ENCODE measurements around the gene RXFP4. TPM values are rescaled to one million over a fixed set of nuclear protein-coding genes. Genes with fewer than 3 reads are reported as not detected.

RXFP4 gene
- total RNA-seq, 2 experiments from 2014 or later = 0.34 TPM; not detected in 1

DNA sequence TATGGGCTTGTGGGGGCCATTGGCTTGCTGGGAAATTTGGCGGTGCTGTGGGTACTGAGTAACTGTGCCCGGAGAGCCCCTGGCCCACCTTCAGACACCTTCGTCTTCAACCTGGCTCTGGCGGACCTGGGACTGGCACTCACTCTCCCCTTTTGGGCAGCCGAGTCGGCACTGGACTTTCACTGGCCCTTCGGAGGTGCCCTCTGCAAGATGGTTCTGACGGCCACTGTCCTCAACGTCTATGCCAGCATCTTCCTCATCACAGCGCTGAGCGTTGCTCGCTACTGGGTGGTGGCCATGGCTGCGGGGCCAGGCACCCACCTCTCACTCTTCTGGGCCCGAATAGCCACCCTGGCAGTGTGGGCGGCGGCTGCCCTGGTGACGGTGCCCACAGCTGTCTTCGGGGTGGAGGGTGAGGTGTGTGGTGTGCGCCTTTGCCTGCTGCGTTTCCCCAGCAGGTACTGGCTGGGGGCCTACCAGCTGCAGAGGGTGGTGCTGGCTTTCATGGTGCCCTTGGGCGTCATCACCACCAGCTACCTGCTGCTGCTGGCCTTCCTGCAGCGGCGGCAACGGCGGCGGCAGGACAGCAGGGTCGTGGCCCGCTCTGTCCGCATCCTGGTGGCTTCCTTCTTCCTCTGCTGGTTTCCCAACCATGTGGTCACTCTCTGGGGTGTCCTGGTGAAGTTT is 550 bp downstream of the RXFP4 start:
- H2AFZ ChIP-seq (ENCODE audit: low read length) = no peak overlapping the region
- H3K4me2 ChIP-seq (ENCODE audit: low read length) = peak overlapping the region; percentile 60
- H3K27ac ChIP-seq (ENCODE audit: low read depth, low read length, poor library complexity, severe bottlenecking) = peak overlapping the region; percentile 75
- H3K9me2 ChIP-seq (ENCODE audit: insufficient read depth, low read length) = no peaks in the 10 kb centered on the region
- no peaks in the 10 kb centered on the region for H3K9me3 ChIP-seq (ENCODE audit: low read length)
- H3K79me2 ChIP-seq (ENCODE audit: insufficient read depth, low read depth, low read length) = no peaks in the 10 kb centered on the region
- intact Hi-C loops (cut with micrococcal nuclease; ENCODE audit: unreplicated experiment) = no loop called here
- POLR2A ChIA-PET = no interaction called here
- H3K4me3 ChIP-seq (ENCODE audit: low read depth, low read length, poor library complexity, severe bottlenecking) = no peak overlapping the region
- H3K36me3 ChIP-seq (ENCODE audit: insufficient read depth, low read length) = peaks cover 6% of the 10 kb centered on the region
- TF ChIP-seq, protein P1, sequence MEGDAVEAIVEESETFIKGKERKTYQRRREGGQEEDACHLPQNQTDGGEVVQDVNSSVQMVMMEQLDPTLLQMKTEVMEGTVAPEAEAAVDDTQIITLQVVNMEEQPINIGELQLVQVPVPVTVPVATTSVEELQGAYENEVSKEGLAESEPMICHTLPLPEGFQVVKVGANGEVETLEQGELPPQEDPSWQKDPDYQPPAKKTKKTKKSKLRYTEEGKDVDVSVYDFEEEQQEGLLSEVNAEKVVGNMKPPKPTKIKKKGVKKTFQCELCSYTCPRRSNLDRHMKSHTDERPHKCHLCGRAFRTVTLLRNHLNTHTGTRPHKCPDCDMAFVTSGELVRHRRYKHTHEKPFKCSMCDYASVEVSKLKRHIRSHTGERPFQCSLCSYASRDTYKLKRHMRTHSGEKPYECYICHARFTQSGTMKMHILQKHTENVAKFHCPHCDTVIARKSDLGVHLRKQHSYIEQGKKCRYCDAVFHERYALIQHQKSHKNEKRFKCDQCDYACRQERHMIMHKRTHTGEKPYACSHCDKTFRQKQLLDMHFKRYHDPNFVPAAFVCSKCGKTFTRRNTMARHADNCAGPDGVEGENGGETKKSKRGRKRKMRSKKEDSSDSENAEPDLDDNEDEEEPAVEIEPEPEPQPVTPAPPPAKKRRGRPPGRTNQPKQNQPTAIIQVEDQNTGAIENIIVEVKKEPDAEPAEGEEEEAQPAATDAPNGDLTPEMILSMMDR (conservative IDR thresholded peaks at IDR 0.05; ENCODE audit: low read length) = no peak
- TF ChIP-seq EZH2phosphoT487 (IDR thresholded peaks at IDR 0.05; ENCODE audit: borderline replicate concordance, low read depth, low read length) = no peak
- H3K4me1 ChIP-seq (ENCODE audit: insufficient read depth, low read length, poor library complexity, severe bottlenecking) = peaks cover 83% of the 10 kb centered on the region
- no peaks in the 10 kb centered on the region for H4K20me1 ChIP-seq (ENCODE audit: insufficient read depth, low read length)
- CTCF ChIA-PET (ENCODE audit: unreplicated experiment) = interaction anchor here (0.6 kb wide), 2 partner anchors 36 to 236 kb away, joined by 3 to 4 read pairs; partner anchors contain the start of gene ARHGEF2
- no peak for DNase-seq (ENCODE audit: low spot score)
- no TSS peak for BruUV-seq (replicated peaks)

DNA sequence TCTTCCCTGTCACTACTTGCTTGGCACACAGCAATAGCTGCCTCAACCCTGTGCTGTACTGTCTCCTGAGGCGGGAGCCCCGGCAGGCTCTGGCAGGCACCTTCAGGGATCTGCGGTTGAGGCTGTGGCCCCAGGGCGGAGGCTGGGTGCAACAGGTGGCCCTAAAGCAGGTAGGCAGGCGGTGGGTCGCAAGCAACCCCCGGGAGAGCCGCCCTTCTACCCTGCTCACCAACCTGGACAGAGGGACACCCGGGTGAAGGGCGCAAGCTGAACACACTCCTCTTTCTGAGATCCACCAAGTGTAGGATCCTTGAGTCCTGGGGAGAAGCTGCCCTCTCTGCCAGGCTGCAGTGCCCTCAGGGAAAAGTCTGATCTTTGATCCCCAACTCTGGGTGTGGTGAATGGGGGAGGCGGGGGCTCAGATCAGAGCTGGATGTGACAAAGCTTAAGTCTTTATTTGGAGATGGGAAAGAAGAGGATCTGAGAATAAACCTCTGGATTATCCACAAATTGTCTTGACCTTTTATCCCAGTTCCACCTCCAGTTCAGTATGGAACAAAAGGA is 1.2 kb downstream of the RXFP4 start:
- CTCF ChIA-PET (ENCODE audit: unreplicated experiment) = interaction anchor here (0.6 to 2.8 kb wide), 2 partner anchors 36 to 47 kb away, joined by 4 to 8 read pairs; partner anchors contain the start of gene ARHGEF2
- TF ChIP-seq, protein P1 (conservative IDR thresholded peaks at IDR 0.05; ENCODE audit: low read length) = no peak
- TF ChIP-seq EZH2phosphoT487 (IDR thresholded peaks at IDR 0.05; ENCODE audit: borderline replicate concordance, low read depth, low read length) = no peak
- H3K79me2 ChIP-seq (ENCODE audit: insufficient read depth, low read depth, low read length) = no peaks in the 10 kb centered on the region
- H4K20me1 ChIP-seq (ENCODE audit: insufficient read depth, low read length) = no peaks in the 10 kb centered on the region
- H3K9me3 ChIP-seq (ENCODE audit: low read length) = no peaks in the 10 kb centered on the region
- H3K4me1 ChIP-seq (ENCODE audit: insufficient read depth, low read length, poor library complexity, severe bottlenecking) = peaks cover 90% of the 10 kb centered on the region
- no peaks in the 10 kb centered on the region for H3K9me2 ChIP-seq (ENCODE audit: insufficient read depth, low read length)
- POLR2A ChIA-PET = interaction anchor here (1.0 to 4.3 kb wide), 3 partner anchors 12 to 40 kb away, joined by 4 to 34 read pairs (median 32); partner anchors contain the start of gene ARHGEF2
- no peak overlapping the region for H2AFZ ChIP-seq (ENCODE audit: low read length)
- H3K4me3 ChIP-seq (ENCODE audit: low read depth, low read length, poor library complexity, severe bottlenecking) = no peak overlapping the region
- no TSS peak for BruUV-seq (replicated peaks)
- intact Hi-C loops (cut with micrococcal nuclease; ENCODE audit: unreplicated experiment) = no loop called here
- peak overlapping the region; percentile 27 for H3K4me2 ChIP-seq (ENCODE audit: low read length)
- H3K36me3 ChIP-seq (ENCODE audit: insufficient read depth, low read length) = peaks cover 13% of the 10 kb centered on the region
- no peak for DNase-seq (ENCODE audit: low spot score)
- peak overlapping the region; percentile 96 for H3K27ac ChIP-seq (ENCODE audit: low read depth, low read length, poor library complexity, severe bottlenecking)

DNA sequence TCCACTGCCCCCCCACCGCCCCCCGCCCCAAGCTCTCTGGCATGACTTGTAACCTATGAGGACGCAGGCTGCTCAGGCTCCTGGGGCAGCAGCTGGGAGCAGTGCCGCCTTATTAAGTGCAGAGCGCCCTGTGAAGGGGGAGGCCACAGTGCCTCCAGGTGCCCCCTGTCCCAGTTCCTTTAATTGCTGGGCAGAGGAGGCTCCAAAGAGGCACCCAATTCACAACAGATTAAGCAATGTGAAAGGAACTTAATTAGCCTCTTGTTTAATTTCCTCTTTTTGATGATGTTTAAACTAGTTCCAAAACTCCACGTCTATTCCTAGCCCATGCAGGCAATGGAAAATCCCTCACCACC is 3.0 kb downstream of the RXFP4 start:
- no peaks in the 10 kb centered on the region for H4K20me1 ChIP-seq (ENCODE audit: insufficient read depth, low read length)
- POLR2A ChIA-PET = interaction anchor here (0.5 to 4.3 kb wide), 9 partner anchors 10 to 89 kb away, joined by 3 to 34 read pairs (median 3); partner anchors contain the start of genes ARHGEF2, GON4L and KHDC4
- peaks cover 28% of the 10 kb centered on the region for H3K36me3 ChIP-seq (ENCODE audit: insufficient read depth, low read length)
- DNase-seq (ENCODE audit: low spot score) = peak; percentile 57
- intact Hi-C loops (cut with micrococcal nuclease; ENCODE audit: unreplicated experiment) = no loop called here
- no TSS peak for BruUV-seq (replicated peaks)
- peak overlapping the region; percentile 96 for H3K27ac ChIP-seq (ENCODE audit: low read depth, low read length, poor library complexity, severe bottlenecking)
- no peak overlapping the region for H2AFZ ChIP-seq (ENCODE audit: low read length)
- no peaks in the 10 kb centered on the region for H3K9me2 ChIP-seq (ENCODE audit: insufficient read depth, low read length)
- no peaks in the 10 kb centered on the region for H3K9me3 ChIP-seq (ENCODE audit: low read length)
- H3K4me1 ChIP-seq (ENCODE audit: insufficient read depth, low read length, poor library complexity, severe bottlenecking) = peaks cover 83% of the 10 kb centered on the region
- H3K4me2 ChIP-seq (ENCODE audit: low read length) = peak overlapping the region; percentile 89
- no peaks in the 10 kb centered on the region for H3K79me2 ChIP-seq (ENCODE audit: insufficient read depth, low read depth, low read length)
- peak overlapping the region; percentile 13 for H3K4me3 ChIP-seq (ENCODE audit: low read depth, low read length, poor library complexity, severe bottlenecking)
- CTCF ChIA-PET (ENCODE audit: unreplicated experiment) = interaction anchor here (0.6 to 2.8 kb wide), 5 partner anchors 33 to 87 kb away, joined by 3 to 8 read pairs (median 5); partner anchors contain the start of gene ARHGEF2
- TF ChIP-seq EZH2phosphoT487 (IDR thresholded peaks at IDR 0.05; ENCODE audit: borderline replicate concordance, low read depth, low read length) = no peak
- TF ChIP-seq, protein P1 (conservative IDR thresholded peaks at IDR 0.05; ENCODE audit: low read length) = no peak

All from OCI-LY7 (cell line).